CD4-positive, alpha-beta T cell treated with Interleukin-15 for 4 hours (primary cell): ENCODE measurements around the gene GTF3A.
A peak's percentile ranks its signal among the peaks of the same experiment; 100 is the strongest.

Experiments used
- DNase-seq: peaks from one replicate; pipeline ENCODE4 v3.0.0-alpha.2; 2020; ENCODE audit warnings: low spot score

GTF3A gene

DNA sequence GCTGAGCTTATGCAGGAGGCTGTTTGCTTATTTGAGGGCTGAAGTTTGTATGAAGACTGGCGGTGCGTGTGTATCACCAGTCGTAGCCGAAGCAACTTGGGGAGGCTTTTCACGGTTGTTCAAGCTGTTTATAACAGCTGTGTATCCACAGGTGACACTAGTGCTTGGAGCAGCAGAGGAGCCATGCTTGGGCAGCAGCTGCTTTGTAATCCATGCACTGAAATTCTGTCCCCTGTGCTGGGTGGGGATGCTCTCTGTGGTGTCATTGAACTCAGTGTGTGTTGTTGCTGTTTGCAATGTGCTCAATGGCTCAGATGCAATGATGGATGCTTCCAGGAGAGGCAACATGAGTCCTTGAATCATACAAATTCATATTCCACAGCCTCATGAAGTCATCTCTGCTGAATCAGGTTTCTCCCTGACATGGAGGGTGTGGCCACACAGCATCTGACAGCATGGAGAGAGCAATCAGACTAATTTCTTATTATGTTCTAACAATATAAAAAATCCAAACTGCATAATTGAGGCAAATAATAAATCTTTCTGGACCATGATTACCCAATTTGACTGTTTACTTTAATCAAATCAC lies 18.8 kb upstream of the GTF3A start:
- DNase-seq = no peak

DNA sequence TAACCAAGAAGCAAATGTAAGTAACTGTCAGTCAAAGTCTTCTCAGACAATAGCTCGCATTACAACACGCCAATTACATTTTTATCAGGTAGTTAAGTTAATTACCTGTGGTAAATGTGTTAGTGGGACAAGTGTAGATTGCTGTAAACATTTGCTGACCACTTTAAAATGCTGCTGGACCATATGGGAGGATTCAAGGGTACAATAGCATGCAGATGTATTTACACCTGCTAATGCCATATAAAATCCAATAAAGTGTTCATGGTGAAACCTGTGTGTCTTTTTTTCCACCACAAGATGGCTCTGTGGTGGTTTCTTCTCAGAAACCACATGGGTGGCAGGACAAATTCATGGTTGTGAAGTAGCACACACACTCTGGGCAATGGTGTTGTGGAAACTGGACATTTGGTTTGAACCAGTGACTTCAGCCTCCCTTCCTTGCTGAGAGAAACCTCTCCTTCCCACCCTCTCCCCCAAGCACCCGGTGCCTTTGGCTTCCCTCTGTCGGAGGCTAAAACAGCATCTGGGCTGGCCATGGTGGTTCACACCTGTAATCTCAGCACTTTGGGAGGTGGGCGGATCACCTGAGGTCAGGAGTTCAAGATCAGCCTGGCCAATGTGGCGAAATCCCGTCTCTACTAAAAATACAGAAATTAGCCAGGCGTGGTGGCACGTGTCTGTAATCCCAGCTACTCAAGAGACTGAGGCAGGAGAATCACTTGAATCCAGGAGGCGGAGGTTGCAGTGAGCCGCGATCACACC lies 18.1 kb upstream of the GTF3A start:
- peak; percentile 67 for DNase-seq

DNA sequence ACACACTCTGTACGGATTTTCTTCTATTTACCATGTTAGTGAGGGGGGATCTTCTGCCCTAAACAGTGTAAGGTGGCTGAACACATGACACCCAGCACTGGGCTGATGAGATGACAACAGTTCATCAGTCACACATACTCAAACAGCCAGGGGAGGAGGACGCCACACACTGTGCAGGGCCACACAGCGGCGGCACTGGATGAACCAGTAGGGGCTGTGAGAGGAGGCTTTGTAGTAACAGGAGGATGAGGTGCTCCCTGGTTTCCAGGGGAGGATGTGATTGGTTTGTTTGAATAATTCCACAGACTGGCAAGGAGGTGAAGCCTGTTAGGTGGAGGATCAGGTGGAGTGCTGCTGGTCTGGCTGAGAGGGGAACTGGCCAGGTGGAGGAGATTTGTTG lies 16.3 kb upstream of the GTF3A start:
- DNase-seq = no peak

DNA sequence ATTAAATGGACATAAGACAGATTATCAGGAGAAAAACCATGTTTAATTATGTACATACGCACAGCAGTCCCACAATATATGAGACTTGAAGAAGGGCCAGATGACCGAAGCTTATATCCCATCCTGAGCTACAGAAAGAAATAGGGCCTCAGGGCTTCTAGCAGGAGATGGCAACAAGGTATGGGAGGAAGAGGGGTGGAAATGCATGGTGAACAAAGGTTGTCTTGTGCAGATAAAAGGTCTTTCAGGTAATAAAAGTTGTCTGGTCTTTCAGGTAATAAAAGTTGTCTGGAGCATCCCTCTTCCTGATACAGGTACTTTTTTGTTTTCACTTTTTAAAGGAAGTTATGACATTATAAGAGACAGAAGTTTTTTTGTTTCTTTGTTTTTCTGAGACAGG lies 15.4 kb upstream of the GTF3A start:
- no peak for DNase-seq

DNA sequence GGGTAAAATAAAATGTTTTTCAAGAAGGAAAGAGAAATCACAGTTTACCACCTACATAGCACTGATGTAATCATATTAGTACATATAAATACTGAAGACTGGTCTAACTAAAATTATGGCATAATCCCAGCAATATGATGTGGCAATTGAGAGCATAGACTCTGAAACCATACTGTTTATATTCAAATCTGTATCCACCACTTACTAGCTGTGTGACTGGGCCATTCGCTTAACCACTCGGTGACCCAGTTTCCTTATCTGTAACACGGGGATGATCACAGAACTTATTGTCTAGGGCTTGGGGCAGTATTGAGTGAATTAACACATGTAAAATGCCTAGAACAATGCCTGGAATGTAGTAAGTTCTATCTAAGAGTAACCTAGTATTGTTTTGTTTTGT lies 13.1 kb upstream of the GTF3A start:
- DNase-seq = no peak

DNA sequence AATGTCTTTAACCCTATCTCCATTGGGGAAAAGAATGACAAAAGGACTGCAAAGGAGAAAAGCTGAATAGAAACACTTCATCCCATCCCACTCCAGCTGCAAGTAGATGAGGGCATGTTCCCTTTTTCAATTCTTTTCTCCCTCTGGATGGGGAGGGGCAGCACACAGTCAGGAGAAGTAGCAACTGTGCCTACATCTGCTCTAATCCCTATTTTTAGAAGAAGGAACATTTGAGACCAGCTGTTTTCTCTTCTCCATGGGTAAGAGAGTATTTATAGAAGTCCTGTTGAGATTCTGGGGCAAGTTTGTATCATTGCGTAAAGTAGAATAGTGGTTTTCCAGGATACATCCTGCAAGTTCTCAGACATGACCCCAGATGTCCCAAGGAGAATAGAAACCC lies 9.3 kb upstream of the GTF3A start:
- no peak for DNase-seq

DNA sequence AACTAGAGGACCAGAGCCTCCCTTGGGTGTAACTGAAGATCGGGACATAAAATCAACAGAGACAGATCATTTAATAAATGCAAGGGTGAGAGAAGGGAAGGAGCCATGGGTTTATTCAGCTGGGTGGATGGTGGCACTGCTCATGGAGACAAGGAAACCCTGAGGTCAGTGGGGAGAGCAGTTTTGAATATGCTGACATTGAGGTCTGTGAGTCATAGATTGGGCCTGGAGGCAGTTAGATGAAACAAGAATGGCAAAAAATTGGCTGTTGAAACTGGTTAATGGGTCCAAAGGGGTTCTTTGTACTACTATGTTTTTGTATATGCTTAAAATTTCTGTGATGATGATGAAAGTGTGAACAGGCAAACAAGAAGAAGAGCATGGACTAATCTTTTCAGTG lies 5.1 kb upstream of the GTF3A start:
- DNase-seq = no peak

DNA sequence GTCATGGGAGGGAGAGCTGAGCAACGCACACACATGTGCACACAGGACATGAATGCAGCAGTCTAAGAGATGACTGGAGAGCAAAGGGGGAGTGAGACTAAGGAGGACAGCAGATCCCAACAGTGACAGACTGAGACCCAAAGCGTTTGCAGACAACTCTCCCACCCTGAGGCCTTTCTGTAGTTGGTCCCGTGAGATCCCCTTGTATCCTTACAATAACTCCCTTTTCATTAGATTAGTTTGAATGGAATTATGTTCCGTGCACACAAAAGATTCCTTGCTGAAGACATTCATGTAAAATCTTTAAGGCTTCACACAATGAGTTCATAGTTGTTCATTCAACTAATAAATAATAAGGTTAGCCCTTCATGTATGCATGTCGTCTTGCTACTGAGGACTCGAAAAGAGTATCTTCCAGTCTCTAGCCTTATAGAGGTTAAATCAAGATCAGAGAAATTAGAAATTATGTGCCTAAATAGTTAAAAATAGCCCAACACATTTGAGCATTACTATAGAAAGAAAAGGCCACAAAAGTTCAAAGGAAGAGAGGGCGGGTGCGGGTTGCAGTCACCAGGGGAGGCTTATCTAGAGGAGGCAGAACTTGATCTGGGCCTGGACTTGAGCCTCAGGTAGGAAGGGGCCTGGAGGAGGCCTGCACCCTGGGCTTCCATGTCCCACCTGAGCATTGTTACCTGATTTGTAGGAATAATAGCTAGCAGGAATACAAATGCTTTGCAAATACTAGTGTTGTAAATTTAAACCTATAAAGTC lies 3.1 kb upstream of the GTF3A start:
- DNase-seq = no peak

DNA sequence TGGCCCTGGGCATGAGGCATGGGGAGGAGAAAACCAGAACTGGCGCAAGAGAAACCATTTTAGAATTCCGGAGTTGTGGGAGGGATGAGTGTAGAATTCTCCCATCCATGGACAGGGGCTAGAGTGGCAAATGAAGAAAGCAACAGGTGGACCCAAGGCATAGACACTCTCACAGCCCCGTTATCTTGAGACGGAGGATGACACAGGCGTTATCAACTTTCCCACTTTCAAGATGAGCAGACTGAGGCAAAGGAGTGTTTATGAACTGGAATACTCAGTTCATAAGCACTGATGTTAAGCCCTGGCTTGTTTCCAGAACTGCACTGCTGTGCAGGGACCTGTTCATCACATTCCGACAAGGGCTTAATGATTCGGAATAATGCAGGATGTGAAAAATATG lies 1.1 kb upstream of the GTF3A start:
- no peak for DNase-seq

DNA sequence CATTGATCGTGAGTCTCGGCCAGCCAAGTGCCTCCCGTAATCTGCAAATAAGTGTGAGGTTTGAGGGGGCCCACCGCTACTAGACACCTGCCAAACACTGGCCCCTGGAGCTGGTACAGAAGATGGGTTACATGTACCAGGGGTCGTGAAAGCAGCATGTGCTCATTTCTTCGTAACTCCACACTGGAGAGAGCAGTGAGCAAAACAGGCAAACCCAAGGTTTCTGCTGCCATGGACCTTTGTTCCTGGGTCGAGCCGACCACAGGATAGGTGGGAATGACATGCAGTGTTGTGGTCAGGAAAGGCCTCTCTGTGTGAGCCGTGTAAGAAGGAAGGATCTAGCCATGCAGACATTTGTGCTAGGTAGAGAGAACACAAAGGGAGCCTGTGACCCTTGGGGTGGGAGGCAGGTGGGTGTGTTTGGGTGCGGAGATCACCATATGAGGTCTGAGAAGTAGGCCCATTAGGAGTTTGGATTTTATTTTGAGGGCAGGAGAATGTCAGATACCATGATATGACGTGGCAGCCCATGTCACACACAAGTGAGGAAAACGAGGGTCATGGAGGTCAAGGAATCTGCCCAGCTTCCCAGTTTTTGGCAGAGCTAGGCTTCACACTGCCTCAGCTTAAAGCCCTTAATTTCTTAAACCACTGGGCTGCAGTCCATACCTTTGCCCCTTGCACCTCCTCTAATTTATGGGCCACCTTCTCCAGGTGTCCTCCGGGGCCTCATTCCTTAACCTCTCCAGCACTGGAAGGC lies 919 bp downstream of the GTF3A start:
- DNase-seq = no peak

DNA sequence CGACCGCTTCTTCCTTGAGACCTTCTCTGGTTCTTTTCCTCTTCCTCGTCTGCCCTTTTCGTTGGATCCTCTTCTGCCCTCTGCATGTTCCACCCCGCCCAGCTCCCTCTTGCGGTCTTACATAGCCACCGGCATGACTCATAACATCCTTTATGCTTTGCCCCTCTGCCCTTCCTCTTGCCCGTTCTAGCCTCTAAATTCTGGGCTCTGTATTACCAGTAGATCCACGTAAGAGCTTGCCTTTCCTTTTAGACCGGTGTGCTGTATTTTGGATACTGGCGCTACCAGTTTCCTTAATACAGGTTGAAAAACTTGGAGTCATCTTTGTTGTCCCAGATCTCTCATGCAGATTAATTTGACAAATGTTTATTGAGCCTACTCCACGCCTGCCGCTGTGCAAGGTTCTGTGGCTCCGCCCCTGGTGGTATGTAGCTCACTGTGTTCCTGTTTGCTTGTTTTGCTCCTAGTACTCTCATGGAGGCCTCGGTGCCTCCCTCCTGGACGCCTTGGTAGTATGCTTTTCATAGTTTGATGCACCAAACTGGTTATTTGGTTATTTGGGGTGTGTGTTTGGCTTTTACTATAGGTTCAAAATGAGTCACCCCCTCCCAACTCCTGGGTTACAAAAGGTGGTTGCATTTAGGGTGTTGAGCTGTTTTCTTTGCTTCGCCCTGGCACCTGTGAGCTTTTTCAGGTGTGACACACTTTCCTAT lies 1.7 kb downstream of the GTF3A start:
- peak; percentile 84 for DNase-seq

DNA sequence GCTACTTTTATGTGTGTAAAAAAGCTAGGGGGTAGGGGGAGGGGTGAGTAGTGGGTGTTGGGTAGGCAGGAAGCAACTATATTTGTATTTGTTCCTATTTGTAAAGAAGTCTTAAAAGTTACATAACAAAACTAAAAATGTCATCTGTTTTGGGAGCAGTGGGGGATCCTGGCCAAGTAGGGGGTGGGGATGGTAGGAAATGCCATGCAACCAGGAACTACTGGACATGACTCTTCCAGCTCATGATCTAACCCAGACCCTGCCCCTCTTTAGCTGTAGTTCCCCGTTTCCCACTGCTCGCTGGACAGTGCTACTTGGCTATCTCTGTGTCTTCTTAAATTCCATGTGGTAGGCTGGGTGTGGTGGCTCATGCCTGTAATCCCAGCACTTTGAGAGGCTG lies 3.2 kb downstream of the GTF3A start:
- no peak for DNase-seq

DNA sequence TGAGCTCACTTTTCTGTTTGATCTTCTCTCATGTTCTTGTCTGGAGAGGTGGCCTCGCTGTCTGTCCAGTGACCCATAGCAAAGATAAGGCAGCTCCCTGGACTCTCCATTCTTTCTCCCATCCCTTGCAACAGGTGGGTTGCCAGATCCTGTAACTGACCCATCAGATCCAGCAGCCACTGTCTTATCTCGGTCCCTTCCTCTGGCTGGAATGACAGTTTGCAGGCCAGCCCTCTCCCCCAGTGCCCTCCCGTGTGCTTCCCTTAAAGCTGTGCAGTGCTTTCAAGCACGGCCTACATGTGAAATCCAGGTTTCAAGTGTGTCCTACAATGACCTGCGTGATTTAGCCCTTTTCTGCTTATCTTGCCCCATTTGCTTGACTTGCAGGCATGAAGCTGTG lies 3.7 kb downstream of the GTF3A start:
- DNase-seq = no peak

DNA sequence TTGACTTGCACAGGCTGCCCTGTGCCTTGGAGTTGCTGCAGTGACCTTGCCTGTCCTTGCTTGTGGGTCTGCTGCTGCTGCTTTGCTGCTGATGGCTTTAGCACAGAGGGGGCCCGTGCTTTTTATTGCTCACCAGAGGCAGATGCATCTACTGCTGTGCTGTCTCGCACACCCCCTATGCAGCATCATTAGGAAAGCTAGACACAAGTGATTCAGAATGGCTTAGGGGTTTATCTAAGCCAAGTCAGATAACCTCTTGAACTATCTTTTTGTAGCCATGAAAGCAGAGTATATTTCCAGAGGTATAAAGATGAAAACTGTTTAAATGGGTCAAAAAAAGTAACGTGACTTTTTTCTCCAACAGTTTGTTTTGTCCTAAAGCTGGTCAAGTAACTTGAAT lies 7.8 kb downstream of the GTF3A start:
- no peak for DNase-seq

DNA sequence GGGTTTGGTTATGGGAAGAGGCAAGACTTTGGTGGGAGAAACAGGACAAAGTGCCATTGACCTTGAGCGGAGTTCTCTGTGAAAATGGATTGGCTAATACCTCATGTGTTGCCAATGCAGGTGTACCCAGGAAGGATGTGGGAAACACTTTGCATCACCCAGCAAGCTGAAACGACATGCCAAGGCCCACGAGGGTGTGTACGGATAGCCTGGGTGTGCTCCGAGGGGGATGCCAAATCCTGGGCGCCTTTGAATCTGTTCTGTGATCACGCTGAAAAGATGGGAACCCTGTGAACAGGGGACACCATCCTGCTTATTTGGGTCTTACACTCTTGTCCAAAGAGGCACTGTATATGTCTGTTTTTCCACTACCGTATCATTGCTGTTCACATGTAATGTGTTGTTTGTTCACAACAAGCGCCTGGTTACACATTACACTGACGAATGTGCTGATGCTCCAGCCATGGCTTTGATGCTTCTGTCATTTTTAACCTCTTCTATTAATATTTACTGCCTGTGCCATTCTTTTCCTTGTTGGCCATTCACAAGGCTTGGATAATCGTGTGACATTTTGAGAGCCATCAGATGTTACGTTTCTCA lies 8.3 kb downstream of the GTF3A start:
- no peak for DNase-seq

DNA sequence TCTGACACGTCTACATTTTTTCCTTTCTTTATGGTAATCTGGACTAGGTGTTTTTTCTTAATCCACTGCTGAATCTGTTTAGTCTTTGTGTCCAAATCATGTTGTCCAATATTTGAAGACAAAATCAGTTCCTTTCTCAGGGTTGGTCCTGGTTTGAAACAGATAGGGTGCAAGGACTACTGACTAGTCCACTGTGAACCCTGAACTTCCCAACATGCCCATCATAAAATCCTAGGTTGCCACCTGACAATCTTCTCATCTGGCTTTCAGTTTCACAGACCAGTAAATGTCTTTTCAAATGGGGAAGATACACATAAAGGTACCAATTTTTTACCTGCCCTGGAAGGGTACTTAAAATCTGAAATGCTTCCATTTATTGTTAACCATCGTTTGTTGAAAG lies 12.7 kb downstream of the GTF3A start:
- DNase-seq = no peak

DNA sequence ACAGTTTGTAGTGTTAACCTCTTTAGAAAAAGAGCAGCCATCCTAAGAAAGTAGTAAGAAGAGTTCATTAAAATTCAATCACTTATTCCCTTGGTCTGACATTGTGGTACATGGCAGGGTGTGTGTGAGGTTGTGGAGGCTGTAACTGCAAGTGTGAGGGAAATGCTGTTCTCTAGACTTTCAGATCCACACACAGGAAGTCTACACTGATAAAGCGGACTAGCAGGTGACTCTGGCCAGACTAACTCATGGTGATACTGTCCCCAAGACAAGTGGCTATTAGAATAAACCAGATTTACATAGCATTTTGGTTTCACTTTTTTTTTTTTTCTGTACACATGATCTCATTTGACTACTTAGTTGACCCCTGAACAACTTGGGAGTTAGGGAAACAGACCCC lies 16.0 kb downstream of the GTF3A start:
- DNase-seq = no peak

DNA sequence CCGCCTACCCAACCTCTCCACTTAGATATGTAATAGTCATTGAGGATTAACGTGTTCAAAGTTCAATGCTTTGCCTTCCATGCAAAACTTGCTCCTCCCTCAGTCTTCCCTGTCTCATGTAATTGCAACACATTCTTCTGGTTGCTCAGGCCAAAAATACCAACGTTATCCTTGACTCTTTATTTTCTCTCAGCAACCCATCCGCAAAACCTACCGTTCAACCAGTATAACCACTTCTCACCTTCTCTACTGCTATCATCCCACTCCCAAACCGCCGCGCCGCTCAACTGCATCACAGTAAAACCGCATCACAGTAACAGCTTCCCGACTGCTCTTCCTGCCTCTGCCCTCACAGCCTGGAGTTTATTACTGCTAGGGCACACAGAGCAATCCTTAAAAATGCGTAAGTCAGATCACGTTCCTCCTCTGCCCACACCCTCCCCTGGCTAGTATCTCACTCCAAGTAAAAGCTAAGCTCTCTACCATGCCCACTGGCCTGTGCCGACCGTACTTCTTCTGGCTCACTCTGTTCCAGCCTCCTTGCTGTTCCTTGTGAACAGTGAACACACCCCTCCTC lies 17.7 kb downstream of the GTF3A start:
- no peak for DNase-seq

DNA sequence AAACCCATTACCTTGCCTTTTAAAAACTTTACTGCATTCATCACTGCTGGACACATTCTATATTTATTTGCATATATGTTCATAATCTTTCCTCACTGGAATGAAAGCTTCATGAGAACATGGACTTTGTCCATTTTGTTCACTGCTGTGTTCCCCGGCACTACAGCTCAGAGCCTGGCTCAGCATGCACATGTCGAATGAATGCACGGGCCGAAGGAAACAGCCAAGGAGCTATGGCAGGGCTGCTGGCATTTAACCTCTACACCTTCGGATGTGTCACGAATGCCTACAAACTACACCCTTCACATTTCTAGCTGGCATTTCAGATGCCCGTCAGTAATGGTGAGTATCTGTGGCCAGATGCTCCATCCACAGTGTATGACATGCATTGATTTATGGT lies 18.4 kb downstream of the GTF3A start:
- no peak for DNase-seq

DNA sequence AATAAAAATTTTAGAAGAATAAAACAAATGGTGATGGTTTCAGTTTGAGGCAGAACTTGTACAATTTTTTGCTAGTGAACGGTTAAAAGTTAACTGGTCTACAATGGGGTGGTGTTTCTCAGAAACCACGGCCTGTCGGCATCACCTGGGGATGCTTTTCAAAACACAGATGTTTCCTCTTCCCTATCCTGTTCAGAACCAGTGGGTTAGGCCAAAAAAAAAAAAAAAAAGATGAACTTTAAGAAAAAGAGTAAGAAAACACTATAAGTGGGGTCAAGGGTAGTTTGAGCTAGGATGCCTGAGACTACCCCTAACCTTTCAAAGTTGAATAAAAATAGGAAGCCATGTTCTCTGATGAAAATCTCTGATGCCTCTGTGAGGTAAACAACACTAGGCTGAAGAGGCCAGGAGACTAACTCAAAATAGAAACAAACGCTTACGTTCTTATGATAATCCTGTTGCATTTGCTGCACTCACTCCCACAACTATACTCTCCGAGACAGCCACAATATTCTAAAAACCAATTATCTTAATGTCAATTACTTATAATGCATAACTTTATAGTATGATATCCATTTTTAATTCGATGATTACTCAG lies 22.7 kb downstream of the GTF3A start:
- DNase-seq = peak; percentile 52

DNA sequence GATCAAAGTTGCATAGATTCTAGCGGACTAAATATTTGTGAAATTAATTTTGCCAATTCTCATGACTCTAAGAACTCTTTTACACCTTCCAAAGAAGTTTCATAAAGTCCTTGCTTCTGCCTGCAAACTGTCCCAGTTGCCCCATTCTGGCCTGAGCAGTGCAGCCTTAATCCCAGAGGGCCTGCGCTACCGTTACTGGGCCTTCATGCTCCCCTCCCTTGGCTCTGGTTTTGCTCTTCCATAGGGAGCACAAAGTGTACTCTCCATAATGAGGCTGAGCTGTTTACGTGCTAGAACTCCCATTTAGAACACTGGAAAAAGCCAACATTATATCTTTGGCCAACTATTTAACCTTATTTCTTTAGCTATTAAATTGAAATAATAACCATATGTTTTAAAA lies 23.9 kb downstream of the GTF3A start:
- no peak for DNase-seq
